Measurements from ENCODE around the gene HSPA14.

DNA sequence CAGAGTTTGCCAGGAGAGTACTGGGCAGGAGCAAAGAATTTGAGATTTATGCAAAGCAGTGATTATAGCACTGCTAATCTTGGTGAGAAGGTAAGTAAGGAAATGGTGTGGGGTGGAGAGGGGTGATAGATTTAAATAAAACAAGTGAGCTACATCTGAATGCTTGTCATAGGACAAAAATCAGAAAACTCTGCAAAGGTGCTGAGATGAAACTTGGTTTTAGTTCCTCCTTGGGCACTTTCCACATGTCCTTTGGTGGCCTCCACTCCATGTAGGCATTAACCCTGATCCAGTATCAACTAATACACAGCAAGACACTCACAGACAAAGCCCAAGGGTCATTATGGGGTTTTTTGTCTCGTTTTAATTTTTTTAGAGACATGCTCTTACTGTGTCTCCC lies 37.7 kb upstream of the HSPA14 start:
- TF ChIP-seq, protein P1, sequence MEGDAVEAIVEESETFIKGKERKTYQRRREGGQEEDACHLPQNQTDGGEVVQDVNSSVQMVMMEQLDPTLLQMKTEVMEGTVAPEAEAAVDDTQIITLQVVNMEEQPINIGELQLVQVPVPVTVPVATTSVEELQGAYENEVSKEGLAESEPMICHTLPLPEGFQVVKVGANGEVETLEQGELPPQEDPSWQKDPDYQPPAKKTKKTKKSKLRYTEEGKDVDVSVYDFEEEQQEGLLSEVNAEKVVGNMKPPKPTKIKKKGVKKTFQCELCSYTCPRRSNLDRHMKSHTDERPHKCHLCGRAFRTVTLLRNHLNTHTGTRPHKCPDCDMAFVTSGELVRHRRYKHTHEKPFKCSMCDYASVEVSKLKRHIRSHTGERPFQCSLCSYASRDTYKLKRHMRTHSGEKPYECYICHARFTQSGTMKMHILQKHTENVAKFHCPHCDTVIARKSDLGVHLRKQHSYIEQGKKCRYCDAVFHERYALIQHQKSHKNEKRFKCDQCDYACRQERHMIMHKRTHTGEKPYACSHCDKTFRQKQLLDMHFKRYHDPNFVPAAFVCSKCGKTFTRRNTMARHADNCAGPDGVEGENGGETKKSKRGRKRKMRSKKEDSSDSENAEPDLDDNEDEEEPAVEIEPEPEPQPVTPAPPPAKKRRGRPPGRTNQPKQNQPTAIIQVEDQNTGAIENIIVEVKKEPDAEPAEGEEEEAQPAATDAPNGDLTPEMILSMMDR (IDR thresholded peaks at IDR 0.05 in 2 of 3, conservative IDR thresholded peaks at IDR 0.05 in 1 of 3; ENCODE audit: borderline replicate concordance in 1 of 3, insufficient read depth in 1 of 3, low read depth in 2 of 3, low read length in 2 of 3), result no peak
- TF ChIP-seq POLR2A (IDR thresholded peaks at IDR 0.05; ENCODE audit: borderline replicate concordance, extremely low read depth, insufficient read depth, insufficient read length), result no peak
- TF ChIP-seq, protein P2, sequence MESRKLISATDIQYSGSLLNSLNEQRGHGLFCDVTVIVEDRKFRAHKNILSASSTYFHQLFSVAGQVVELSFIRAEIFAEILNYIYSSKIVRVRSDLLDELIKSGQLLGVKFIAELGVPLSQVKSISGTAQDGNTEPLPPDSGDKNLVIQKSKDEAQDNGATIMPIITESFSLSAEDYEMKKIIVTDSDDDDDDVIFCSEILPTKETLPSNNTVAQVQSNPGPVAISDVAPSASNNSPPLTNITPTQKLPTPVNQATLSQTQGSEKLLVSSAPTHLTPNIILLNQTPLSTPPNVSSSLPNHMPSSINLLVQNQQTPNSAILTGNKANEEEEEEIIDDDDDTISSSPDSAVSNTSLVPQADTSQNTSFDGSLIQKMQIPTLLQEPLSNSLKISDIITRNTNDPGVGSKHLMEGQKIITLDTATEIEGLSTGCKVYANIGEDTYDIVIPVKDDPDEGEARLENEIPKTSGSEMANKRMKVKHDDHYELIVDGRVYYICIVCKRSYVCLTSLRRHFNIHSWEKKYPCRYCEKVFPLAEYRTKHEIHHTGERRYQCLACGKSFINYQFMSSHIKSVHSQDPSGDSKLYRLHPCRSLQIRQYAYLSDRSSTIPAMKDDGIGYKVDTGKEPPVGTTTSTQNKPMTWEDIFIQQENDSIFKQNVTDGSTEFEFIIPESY (IDR thresholded peaks at IDR 0.05; ENCODE audit: extremely low read depth, insufficient replicate concordance, low read length), result no peak
- TF ChIP-seq SRF (IDR thresholded peaks at IDR 0.05; ENCODE audit: low read depth), result no peak
- no peak for TF ChIP-seq FOSL1 (IDR thresholded peaks at IDR 0.05; ENCODE audit: low read depth)
- no peak for TF ChIP-seq EZH2 (IDR thresholded peaks at IDR 0.05)
- TF ChIP-seq, protein P3, sequence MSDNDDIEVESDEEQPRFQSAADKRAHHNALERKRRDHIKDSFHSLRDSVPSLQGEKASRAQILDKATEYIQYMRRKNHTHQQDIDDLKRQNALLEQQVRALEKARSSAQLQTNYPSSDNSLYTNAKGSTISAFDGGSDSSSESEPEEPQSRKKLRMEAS (IDR thresholded peaks at IDR 0.05), result no peak
- TF ChIP-seq, protein P4, sequence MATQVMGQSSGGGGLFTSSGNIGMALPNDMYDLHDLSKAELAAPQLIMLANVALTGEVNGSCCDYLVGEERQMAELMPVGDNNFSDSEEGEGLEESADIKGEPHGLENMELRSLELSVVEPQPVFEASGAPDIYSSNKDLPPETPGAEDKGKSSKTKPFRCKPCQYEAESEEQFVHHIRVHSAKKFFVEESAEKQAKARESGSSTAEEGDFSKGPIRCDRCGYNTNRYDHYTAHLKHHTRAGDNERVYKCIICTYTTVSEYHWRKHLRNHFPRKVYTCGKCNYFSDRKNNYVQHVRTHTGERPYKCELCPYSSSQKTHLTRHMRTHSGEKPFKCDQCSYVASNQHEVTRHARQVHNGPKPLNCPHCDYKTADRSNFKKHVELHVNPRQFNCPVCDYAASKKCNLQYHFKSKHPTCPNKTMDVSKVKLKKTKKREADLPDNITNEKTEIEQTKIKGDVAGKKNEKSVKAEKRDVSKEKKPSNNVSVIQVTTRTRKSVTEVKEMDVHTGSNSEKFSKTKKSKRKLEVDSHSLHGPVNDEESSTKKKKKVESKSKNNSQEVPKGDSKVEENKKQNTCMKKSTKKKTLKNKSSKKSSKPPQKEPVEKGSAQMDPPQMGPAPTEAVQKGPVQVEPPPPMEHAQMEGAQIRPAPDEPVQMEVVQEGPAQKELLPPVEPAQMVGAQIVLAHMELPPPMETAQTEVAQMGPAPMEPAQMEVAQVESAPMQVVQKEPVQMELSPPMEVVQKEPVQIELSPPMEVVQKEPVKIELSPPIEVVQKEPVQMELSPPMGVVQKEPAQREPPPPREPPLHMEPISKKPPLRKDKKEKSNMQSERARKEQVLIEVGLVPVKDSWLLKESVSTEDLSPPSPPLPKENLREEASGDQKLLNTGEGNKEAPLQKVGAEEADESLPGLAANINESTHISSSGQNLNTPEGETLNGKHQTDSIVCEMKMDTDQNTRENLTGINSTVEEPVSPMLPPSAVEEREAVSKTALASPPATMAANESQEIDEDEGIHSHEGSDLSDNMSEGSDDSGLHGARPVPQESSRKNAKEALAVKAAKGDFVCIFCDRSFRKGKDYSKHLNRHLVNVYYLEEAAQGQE (IDR thresholded peaks at IDR 0.05; ENCODE audit: low read depth), result no peak
- TF ChIP-seq, protein P5, sequence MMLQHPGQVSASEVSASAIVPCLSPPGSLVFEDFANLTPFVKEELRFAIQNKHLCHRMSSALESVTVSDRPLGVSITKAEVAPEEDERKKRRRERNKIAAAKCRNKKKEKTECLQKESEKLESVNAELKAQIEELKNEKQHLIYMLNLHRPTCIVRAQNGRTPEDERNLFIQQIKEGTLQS (IDR thresholded peaks at IDR 0.05), result no peak
- no peak for TF ChIP-seq EZH2phosphoT487 (IDR thresholded peaks at IDR 0.05; ENCODE audit: borderline replicate concordance)

All from HCT116 (cell line).